HEK293T (cell line): ENCODE data around the gene TDRD9.

Experiments used
- CTCF ChIA-PET: fragments of 350-600 bp; formaldehyde crosslinking; extraction: SDS; loops from one replicate; lab custom pipeline; 2021; ENCODE audit warnings: antibody characterized with exemption, inconsistent platforms; lab: Yijun Ruan, JAX
- POLR2A ChIA-PET: fragments of 350-600 bp; formaldehyde crosslinking; extraction: SDS; loops from one replicate; lab custom pipeline; 2020; ENCODE audit warnings: antibody characterized with exemption, inconsistent platforms; lab: Yijun Ruan, JAX
- DNase-seq: peaks from one replicate; pipeline ENCODE4 v3.0.0; 2012; ENCODE audit warnings: mixed read lengths; ENCODE audit errors: extremely low spot score
- ARNT ChIP-seq: fragments of 450-650 bp; IDR thresholded peaks from 2 replicates; pipeline ENCODE4 v1.6.1; 2017; ENCODE audit warnings: mild to moderate bottlenecking
- BHLHE40 ChIP-seq: fragments of 450-650 bp; IDR thresholded peaks from 2 replicates; pipeline ENCODE4 v1.6.1; 2016; ENCODE audit warnings: mild to moderate bottlenecking, moderate library complexity, borderline replicate concordance
- CTBP1 ChIP-seq: fragments of 450-650 bp; IDR thresholded peaks from 2 replicates; pipeline ENCODE4 v1.6.1; 2016; ENCODE audit warnings: borderline replicate concordance
- ELF4 ChIP-seq: fragments of 450-650 bp; IDR thresholded peaks from 2 replicates; pipeline ENCODE4 v1.6.1; 2017; ENCODE audit warnings: antibody characterized with exemption
- FOXA1 ChIP-seq: fragments of 450-650 bp; IDR thresholded peaks from 2 replicates; pipeline ENCODE4 v1.6.1; 2016; ENCODE audit warnings: mild to moderate bottlenecking
- FOXK2 ChIP-seq: fragments of 450-650 bp; IDR thresholded peaks from 2 replicates; pipeline ENCODE4 v1.6.1; 2016; ENCODE audit warnings: mild to moderate bottlenecking
- FOXM1 ChIP-seq: fragments of 450-650 bp; IDR thresholded peaks from 2 replicates; pipeline ENCODE4 v1.6.1; 2017; ENCODE audit warnings: mild to moderate bottlenecking, borderline replicate concordance
- HDGF ChIP-seq: fragments of 450-650 bp; IDR thresholded peaks from 2 replicates; pipeline ENCODE4 v1.6.1; 2017; ENCODE audit warnings: antibody characterized with exemption, borderline replicate concordance
- L3MBTL2 ChIP-seq: fragments of 450-650 bp; conservative IDR thresholded peaks from 2 replicates; pipeline ENCODE4 v1.6.1; 2016; ENCODE audit warnings: mild to moderate bottlenecking
- LEF1 ChIP-seq: fragments of 450-650 bp; IDR thresholded peaks from 2 replicates; pipeline ENCODE4 v1.6.1; 2017; ENCODE audit warnings: mild to moderate bottlenecking, borderline replicate concordance
- NFRKB ChIP-seq: fragments of 450-650 bp; IDR thresholded peaks from 2 replicates; pipeline ENCODE4 v1.6.1; 2016; ENCODE audit warnings: mild to moderate bottlenecking, moderate library complexity
- SP1 ChIP-seq: fragments of 450-650 bp; IDR thresholded peaks from 2 replicates; pipeline ENCODE4 v1.6.1; 2017
- SUZ12 ChIP-seq: fragments of 450-650 bp; IDR thresholded peaks from 2 replicates; pipeline ENCODE4 v1.6.1; 2016; ENCODE audit warnings: mild to moderate bottlenecking
- TARDBP ChIP-seq: fragments of 450-650 bp; IDR thresholded peaks from 2 replicates; pipeline ENCODE4 v1.6.1; 2016
- ZNF384 ChIP-seq: fragments of 450-650 bp; IDR thresholded peaks from 2 replicates; pipeline ENCODE4 v1.6.1; 2016
- TF ChIP-seq, protein P1 (sequence below): fragments of 450-650 bp; IDR thresholded peaks from 2 replicates; pipeline ENCODE4 v1.6.1; 2016

The TDRD9 gene

DNA sequence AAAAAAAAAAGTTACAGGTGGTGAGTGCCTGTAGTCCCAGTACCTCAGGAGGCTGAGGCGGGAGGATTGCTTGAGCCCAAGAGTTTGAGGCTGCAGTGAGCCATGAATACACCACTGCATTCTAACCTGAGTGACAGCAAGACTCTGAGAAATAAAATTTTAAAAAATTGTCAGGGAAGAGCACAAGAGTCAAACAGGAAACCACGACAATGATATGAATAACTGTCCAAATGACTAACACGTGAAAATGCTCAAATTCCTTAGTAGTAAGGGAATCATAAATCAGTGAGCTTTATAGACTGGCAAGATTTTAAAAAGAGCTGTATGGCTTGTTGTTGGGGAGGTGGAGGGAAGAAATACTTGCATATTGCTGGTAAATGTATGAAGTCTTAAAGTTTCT lies 144.3 kb downstream of the TDRD9 start:
- no peak for DNase-seq
- ChIA-PET POLR2A (no interaction called here), CTCF (no interaction called here)
- no peak for TF ChIP-seq LEF1
- TF ChIP-seq SP1: no peak
- no peak for TF ChIP-seq FOXM1
- no peak for TF ChIP-seq FOXK2
- no peak for TF ChIP-seq TARDBP
- no peak for TF ChIP-seq ELF4
- TF ChIP-seq CTBP1: no peak
- no peak for TF ChIP-seq ZNF384
- TF ChIP-seq NFRKB: no peak
- TF ChIP-seq FOXA1: no peak
- TF ChIP-seq ARNT: no peak

DNA sequence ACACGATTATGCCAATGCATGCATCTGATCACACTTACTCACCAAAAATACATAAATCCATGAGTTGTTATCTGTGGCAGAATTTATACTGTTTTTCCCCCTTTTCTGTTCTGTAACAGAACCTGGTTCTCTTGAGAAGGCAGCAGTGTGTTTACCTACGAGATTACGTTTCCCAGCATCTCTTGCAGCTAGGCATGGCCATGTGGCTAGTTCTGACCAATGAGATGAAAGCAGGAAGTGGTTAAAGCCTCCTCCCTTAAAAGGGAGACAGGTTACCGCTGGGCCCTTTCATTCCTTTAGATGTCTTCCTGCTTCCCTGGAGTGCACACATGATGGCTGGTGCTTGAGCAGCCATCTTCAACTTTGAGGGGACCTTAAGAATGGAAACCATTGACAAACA lies 145.5 kb downstream of the TDRD9 start:
- TF ChIP-seq SUZ12: no peak
- TF ChIP-seq TARDBP: no peak
- no peak for TF ChIP-seq SP1
- no peak for TF ChIP-seq LEF1
- no peak for TF ChIP-seq NFRKB
- TF ChIP-seq BHLHE40: no peak
- no peak for TF ChIP-seq CTBP1
- no peak for TF ChIP-seq FOXK2
- no peak for TF ChIP-seq FOXM1
- TF ChIP-seq ARNT: no peak
- no peak for TF ChIP-seq ZNF384
- no peak for DNase-seq
- POLR2A ChIA-PET: no interaction called here
- CTCF ChIA-PET: no interaction called here

DNA sequence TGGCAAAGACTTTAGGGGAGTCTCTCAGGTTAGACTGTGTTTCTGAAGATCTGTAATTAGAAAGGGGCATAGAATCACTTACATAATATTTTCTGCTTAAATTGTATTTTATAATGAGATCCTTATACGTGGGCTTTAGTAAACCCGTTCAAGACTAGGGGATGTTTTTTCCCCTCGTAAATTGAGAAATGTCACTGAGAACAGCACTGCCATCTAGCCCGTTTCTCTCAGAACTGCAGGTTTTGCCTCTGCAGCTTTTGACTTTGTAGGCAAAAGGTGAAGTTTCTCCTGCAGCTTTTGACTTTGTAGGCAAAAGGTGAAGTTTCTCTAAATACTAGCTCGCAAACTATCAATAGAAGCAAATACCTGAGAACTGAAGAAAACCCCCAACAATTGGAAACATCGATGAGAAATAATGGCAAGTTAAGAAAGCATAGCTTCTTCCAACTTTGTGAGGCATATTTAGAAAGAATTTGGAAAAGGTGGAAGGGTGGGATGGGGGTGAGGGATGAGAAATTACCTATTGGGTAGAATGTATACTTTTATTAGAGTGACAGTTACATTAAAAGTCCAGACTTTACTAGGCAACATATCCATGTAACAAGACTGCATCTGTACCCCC lies 147.4 kb downstream of the TDRD9 start:
- ChIA-PET CTCF (interaction anchor here (0.9 to 1.3 kb wide), 3 partner anchors 11 to 565 kb away, joined by 3 to 4 read pairs (median 4); no protein-coding TSS in a partner anchor), POLR2A (no interaction called here)
- no peak for TF ChIP-seq ELF4
- no peak for TF ChIP-seq BHLHE40
- TF ChIP-seq ARNT: no peak
- no peak for TF ChIP-seq HDGF
- no peak for TF ChIP-seq SP1
- no peak for TF ChIP-seq CTBP1
- TF ChIP-seq ZNF384: no peak
- TF ChIP-seq LEF1: no peak
- TF ChIP-seq L3MBTL2: no peak
- no peak for TF ChIP-seq FOXK2
- no peak for TF ChIP-seq FOXA1
- no peak for TF ChIP-seq TARDBP
- DNase-seq: no peak

DNA sequence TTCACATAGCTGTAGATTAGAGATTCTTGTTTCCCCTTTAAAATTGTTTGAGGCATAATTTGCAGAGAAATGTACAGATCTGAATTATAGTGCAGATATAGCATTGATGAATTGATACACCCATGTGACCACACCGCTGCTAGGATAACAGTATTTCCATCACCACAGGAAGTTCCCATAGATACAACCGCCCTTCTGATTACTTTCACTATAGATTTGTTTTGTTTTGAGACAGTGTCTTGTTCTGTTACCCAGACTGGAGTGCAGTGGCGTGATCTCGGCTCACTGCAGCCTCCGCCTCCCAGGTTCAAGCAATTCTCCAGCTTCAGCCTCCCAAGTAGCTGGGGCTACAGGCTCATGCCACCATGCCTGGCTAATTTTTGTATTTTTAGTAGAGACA lies 148.5 kb downstream of the TDRD9 start:
- TF ChIP-seq SP1 (no peak), CTBP1 (no peak), FOXA1 (no peak), HDGF (no peak), SUZ12 (no peak), L3MBTL2 (no peak), TARDBP (no peak), ELF4 (no peak), ARNT (no peak), NFRKB (no peak)
- TF ChIP-seq, protein P1, sequence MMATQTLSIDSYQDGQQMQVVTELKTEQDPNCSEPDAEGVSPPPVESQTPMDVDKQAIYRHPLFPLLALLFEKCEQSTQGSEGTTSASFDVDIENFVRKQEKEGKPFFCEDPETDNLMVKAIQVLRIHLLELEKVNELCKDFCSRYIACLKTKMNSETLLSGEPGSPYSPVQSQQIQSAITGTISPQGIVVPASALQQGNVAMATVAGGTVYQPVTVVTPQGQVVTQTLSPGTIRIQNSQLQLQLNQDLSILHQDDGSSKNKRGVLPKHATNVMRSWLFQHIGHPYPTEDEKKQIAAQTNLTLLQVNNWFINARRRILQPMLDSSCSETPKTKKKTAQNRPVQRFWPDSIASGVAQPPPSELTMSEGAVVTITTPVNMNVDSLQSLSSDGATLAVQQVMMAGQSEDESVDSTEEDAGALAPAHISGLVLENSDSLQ: no peak
- ChIA-PET CTCF (no interaction called here), POLR2A (no interaction called here)
- DNase-seq: no peak

DNA sequence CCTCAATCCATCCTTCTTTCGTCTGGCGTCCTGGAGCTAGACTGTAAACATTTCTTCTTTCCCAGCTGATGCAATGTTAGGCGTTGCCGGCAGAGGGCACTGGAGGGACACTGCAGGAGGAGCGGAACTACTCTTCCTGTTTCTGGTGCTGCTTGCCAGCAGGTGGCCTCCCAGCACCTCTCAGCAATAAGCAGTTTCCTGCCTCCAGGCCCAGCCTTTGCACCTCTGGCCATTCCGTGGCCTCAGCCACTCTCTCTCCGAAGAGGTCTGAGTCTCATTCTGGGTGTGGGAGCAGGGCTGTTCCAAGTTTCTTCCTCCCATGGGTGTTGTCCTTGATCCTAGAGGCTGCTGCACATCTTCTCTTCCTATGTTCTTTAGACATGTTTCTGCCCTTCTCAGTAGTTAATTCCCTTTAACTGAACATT lies 149.8 kb downstream of the TDRD9 start:
- peak; percentile 91 for DNase-seq
- TF ChIP-seq ELF4 (peak; percentile 49), FOXA1 (no peak), SP1 (no peak)
- CTCF ChIA-PET: interaction anchor here (0.6 to 1.0 kb wide), 18 partner anchors 9 to 844 kb away, joined by 3 to 8 read pairs (median 4); no protein-coding TSS in a partner anchor
- POLR2A ChIA-PET: interaction anchor here (0.7 kb wide), 1 partner anchor 559 kb away, joined by 3 read pairs; no protein-coding TSS in a partner anchor

DNA sequence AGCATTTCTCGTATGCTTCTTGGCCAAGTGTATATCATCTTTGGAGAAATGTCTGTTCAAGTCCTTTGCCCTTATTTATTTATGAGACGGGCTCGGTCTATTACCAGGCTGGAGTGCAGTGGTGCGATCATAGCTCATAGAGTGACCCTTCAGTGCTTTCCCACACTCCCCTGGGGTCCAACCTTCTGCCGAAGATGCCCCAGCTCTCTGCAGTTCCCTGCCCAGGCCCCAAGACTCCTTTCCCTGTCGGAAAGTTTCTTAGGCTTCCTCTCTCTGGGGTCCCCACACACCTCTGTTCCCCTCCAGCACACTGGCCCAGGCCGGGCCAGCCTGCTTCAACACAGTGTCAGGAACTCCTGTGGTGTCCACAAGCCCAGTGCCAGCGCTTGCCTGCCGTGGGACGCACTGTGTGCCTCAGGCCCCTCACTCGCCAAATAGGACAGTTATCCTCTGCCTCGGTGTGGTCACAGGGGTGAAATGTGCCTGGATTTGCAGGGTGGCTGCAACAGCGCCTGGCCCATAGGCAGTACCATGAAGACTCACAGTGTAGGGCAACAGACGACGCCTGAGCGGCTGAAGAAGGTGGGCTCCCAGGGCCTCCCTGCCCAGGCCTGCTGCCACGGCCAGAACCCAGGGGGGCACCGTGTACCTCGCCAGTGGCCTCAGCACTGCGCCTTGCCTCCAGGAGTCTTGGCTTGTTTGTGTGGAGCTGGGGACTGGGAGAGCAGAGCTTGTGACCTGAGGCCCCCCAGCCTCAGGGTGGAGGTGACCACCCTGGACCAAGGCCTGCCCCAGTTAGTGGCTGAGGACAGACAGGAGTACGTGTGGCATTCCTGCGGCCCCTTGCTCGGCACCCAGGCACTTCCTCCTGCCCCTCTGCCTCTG lies 152.4 kb downstream of the TDRD9 start:
- CTCF ChIA-PET: no interaction called here
- POLR2A ChIA-PET: no interaction called here
- TF ChIP-seq HDGF (no peak), L3MBTL2 (no peak), SP1 (no peak), ARNT (no peak), TARDBP (no peak), SUZ12 (no peak)
- no peak for DNase-seq

DNA sequence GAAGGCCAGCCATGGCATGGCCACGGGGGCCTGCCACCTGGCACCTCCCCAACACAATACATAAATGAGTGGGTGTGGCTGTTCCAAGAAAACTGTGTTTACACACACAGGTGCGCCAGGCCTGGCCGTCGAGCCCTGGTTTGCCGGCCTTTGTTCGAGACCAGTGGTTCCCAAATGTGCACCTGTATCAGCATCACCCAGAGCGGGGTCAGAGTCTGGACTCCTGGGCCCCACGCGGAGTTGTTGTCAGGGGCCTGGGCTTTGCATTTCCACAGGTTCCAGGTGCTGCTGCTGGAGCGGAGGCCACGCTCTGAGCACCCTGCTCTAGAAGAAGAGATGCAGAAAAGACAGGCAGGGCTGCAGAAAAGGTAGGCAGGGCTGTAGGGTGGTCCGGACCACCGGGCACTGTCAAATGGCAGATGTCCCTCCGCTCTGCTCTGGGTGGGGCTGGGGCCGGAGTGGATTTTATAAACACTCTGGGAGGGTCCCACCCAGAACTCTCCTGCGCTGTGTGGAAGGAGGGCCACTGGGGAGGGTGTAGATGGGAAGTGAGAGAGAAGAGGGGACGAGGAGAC lies 153.1 kb downstream of the TDRD9 start:
- DNase-seq: no peak
- no peak for TF ChIP-seq FOXM1
- no peak for TF ChIP-seq NFRKB
- TF ChIP-seq TARDBP: no peak
- TF ChIP-seq ELF4: no peak
- TF ChIP-seq BHLHE40: no peak
- no peak for TF ChIP-seq ARNT
- no peak for TF ChIP-seq CTBP1
- TF ChIP-seq SP1: no peak
- no peak for TF ChIP-seq LEF1
- TF ChIP-seq L3MBTL2: no peak
- no peak for TF ChIP-seq HDGF
- no peak for TF ChIP-seq SUZ12
- TF ChIP-seq FOXK2: no peak
- no peak for TF ChIP-seq ZNF384
- TF ChIP-seq FOXA1: no peak
- TF ChIP-seq, protein P1: no peak
- CTCF ChIA-PET: no interaction called here
- POLR2A ChIA-PET: no interaction called here
